Stimulated activated CD4-positive, alpha-beta T cell treated with anti-CD3 and anti-CD28 coated beads, Interleukin-12 subunit alpha, Interleukin-12 subunit beta, amount 100 ng/mL, for 24 hours (primary cell): ENCODE results near the gene DAZAP1.
A peak's percentile ranks its signal among the peaks of the same experiment; 100 is the strongest.
"Not testable (repeated sequence)": the region's sequence is repeated elsewhere in the genome, so short reads cannot be mapped to it uniquely, and the experiment has no call there.

Experiments used
- DNase-seq, 2 experiments: peaks; one replicate each; pipeline ENCODE4 v3.0.0-alpha.2; 2020; ENCODE audit warnings: low read depth in 2 of 2

Gene DAZAP1

GRCh38 chr19:1472231-1473084, 65.1 kb downstream of the DAZAP1 start:
- DNase-seq = no peak

- DNase-seq = no peak
Measured at GRCh38 chr19:1473085-1473851, 65.9 kb downstream of the DAZAP1 start.

GRCh38 chr19:1474011-1474764, 66.8 kb downstream of the DAZAP1 start:
- no peak for DNase-seq

- DNase-seq = no peak
Measured at GRCh38 chr19:1474765-1475351, 67.5 kb downstream of the DAZAP1 start.

- DNase-seq = no peak
Measured at GRCh38 chr19:1475751-1476437, 68.5 kb downstream of the DAZAP1 start.

GRCh38 chr19:1477056-1477455, 69.7 kb downstream of the DAZAP1 start:
- DNase-seq = not testable (repeated sequence)

- peak; percentile 85 to 94 for DNase-seq
Measured at GRCh38 chr19:1478934-1479707, 71.7 kb downstream of the DAZAP1 start, which contains the start of gene C19orf25. Gene C19orf25, minus strand, starts transcription at chr19:1479215. Its CDS starts 312 bp downstream, at chr19:1478903.

- no peak for DNase-seq
Measured at GRCh38 chr19:1481224-1481892, 74.0 kb downstream of the DAZAP1 start.

GRCh38 chr19:1481893-1482360, 74.5 kb downstream of the DAZAP1 start:
- no peak for DNase-seq

GRCh38 chr19:1482361-1483130, 75.2 kb downstream of the DAZAP1 start:
- no peak for DNase-seq

GRCh38 chr19:1483131-1483978, 76.0 kb downstream of the DAZAP1 start:
- no peak for DNase-seq

GRCh38 chr19:1483979-1484428, 76.6 kb downstream of the DAZAP1 start:
- DNase-seq = no peak
